ACHN (cell line): Measurements from ENCODE around the gene HPS1.
A peak's percentile ranks its signal among the peaks of the same experiment; 100 is the strongest.

ENCODE experiments used
- DNase-seq: peaks from one replicate; pipeline ENCODE4 v3.0.0-alpha.2; 2015
- in situ Hi-C: cut with HindIII; loops from 2 replicates; pipeline ENCODE4 v1.10.0; 2017; ENCODE audit warnings: low sequenced_read_pairs, low pct_ligation_motif_present, low pct_unique_long_range_greater_than_20kb

The HPS1 gene

DNA sequence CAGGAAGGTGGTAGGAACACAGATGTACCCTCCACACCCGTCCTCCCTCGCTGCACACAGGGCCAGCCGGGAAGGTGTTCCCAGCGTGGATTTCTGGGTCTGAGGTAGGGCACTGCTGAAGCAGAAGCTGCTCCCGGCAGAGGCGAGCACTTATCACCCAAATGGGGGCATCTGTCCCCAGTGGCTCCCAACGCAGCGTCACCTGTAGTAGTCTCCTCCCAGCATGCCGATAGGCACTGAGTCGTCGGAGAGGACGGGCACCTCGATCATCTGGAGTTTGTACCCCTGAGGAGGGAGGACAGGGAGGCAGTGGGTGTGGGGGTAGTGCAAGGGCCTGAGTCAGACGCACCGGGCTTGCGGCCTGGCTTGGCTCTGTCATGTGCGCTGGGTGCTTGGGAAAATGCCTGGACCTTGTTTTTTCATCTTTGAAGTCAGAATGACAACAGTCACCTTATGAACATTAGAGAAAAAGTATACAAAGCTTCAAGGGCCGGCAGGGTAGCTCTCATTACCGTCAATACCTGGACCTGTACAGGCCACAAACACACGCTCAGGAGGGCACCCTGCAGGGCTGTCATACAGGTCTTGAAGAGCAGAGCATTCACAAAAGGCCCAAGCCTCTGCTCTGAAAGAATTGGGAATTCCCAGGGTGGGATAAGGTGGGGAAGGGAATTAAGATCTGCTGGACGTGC, 28.6 kb downstream of the HPS1 start:
- DNase-seq = no peak
- in situ Hi-C loops = no loop called here

DNA sequence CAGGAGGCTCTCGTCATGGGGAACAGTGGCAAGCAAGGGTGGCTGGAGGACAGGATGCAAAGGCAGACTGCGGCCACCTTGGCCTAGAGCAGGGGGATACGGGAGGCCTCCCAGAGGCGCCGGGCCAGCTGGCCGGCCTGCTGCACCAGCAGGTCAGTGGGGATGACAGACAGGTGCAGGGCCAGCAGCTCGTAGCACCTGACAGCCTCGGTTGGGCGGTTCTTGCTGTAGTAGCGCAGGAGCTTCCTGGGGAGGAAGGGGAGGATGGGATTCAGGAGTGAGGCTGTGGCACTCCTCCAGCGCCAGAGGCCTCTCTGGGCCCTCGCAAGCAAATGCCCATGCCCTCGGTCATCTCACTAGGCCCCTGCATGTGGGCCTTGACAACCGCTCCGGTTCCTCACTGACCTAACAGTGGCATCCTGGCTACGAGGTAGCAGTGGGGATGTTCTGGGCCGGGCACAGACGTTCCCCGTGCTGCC, 29.2 kb downstream of the HPS1 start:
- in situ Hi-C loops = no loop called here
- no peak for DNase-seq

DNA sequence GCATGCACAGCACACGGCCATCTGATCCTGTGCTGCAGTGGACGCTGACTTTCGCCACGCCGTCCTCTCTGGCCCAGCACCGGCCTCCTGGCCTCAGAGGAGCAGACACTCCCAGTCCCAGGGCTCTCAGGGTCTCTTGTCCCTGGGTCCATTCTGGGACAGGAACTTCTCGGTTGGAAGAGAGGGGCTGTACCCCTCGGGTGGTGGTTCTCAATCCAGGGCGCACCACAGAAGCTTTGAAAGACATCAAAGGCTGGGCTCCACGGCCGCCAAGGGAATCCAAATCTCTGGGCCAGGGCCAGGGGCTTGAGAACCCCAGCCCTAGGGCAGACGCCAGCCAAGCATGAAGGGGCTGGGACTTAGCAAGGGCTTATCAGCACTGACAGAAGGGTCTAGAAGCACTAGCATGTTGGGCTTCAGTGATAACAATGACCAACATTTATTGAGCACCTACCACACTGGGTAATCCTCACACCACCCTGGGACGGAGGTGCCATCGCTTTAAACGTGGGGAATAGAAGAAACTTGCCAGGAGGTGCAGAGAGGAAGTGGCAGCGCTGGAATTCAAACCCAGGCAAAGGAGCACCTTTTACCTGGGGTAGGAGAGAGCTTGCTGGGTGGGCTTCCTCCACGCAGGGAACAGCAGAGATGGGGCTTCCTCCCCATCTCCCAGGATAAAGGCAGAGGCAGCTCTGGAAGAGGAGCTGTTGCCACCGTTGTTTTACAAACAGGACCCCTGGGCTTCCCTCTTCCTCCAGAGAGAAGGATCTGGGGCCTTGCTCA, 29.9 kb downstream of the HPS1 start:
- in situ Hi-C loops = no loop called here
- no peak for DNase-seq

DNA sequence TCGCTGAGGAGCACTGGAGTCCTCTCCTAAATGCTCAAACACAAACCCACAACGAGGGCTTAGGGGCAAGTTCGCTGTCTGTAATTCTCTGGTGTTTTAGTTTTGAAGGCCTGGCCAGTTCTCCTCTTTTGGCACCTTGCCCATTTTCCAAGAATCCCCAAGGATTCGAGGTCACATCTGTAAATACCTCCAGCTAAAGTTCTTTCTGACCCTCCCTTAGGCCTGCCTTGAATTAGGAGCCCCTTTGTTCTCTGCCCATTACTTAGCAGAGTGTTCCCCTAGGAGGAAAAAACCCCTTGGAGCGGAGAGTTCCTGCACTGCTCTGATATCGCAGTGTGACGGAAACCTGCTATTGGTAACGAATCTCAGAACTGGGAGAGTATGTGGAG, 31.0 kb downstream of the HPS1 start:
- DNase-seq = peak; percentile 12
- in situ Hi-C loops = no loop called here

DNA sequence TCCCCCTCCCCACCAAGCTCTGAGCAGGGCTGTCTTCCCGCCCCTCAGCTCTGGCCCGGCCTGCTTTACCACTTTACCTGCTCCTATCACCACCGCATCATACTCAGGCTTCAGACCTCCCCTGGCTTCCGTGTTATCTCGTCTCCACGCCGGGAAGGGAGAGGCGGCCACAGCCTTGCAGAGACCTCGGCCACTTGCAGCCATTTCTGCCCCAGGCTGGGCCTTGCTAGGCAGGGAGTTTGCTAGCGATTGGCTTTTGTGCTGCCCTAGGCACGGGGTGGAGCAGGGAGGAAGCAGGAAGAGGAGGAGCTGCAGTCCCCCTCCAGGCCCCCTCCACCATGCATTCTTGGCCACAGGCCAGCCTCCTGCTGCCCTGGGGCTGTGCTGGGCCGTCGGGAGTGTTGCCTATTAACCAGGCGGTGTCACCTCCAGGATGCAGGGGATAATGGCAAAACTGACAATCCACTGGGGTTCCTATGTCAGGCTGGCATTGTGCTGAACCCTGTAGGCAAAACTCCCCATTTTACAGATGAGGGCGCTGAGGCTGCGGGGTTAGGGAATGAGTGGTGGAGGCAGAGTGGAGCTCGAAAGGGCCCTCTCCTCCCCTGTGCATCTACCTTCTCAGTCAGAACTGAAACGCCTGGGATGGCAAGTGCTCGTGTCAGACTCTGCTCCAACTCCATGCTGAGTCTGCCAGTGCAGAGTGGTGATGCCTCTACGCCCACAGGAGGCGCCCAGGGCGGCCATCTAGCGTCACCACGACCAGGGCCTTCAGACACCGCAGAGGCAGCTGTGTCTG, 31.6 kb downstream of the HPS1 start, which contains the start of gene PYROXD2:
Gene PYROXD2, minus strand, starts transcription at position 251 of the 799 bp plus-strand sequence. Its CDS starts 47 bp downstream, at position 204.
- peak; percentile 96 for DNase-seq
- in situ Hi-C loops = no loop called here

DNA sequence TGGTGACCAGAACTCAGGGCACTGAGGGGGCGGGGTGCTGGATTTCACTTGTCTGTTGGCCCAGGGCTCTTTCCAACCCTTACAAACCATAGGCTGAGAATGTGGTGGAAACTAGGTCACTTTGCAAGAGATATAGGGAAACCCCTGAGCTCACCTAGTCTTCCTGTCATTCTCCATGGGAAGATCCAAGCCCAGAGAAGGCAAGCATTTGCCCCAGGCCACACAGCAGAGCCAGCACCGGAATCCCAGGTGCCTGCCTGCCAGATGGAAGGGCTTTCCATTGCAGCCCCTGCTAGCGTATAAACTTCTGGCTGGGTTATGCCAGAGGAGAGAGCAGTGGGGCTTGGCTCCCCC, 32.2 kb downstream of the HPS1 start:
- in situ Hi-C loops = no loop called here
- DNase-seq = no peak

DNA sequence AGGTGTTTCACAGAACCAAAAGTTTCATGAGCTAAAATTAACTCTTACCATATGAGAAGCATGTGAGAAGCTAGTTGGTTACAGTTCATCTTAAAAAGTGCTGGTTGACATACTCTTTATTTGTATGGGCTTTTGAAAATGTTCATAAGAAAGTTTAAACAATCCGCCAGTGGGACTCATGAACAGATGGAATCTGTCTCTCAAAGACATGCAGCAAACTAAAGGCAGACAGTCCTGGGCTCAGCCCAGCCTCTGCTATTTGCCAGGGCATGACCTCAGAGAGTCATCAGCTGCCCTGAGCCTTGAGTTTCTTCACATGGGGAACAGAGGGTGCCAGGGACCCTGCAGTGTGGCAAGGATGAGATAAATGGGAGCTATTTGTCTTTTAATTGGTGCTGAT, 35.0 kb downstream of the HPS1 start:
- in situ Hi-C loops = no loop called here
- DNase-seq = no peak

DNA sequence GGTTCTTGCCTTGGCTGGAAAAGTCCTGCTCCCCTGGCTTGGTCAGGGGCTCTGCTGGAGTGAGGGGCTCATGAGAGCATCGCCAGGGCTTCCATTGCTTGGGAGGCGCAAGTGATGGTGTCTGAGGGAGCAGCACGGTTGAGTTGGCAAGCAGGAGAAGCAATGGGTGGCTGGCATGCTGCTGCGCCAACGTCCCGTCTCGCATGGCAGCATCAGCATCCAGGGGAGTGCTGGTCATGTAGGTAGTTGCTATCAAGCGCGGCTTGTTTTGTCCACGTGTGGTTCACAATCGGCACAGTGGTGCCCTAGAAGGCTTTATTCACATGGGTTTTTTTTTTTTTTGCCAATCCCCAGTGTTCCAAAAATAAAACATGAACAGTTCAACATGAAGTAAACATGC, 35.6 kb downstream of the HPS1 start:
- in situ Hi-C loops = no loop called here
- no peak for DNase-seq

DNA sequence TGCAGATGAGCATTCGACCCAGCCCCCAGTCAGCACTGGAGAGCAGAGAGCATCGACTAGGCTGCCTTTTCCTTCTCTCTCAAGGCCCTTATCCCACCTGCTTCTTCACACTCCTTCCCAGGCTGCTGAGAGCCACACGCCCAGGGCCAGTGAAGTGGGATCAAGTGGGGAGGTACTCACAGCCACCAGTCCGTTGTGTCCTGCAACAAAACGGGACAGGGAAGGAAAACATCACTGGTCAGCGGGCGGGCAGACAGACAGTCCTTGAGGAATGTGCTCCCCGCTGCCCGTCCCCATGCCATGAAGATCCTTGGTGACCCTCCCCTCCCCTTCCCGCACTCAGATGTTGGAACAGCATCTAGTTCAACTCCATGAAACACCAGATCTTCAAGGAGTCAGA, 36.0 kb downstream of the HPS1 start:
- in situ Hi-C loops = no loop called here
- DNase-seq = no peak

DNA sequence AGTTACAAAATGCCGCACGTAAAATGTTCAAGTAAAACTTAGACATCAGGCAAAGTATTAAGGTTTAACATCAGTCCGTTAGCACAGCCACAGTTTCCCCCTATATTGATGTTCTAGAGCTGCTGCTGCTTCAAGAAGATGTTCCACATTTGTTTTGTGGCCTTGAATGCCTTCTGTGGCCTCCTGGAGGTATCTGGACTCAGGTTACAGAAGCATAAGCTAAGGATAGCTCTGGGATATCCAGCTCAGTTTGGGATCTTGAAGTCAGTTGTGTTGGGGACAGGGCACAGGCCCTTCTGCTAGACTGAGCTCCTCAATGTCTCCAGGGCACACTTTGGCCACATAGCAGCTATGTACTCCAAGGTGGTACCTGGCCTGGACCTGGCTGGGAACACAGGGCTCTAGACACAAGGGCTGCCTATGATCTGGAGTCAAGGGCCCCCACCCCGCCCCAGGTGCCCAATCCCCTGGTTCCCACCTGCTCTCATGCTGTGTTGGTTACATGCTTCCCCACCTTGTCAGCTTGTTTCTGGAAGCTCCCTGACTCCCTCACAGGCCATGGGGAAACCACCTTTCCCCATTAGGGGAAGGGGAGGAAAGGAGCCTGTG, 36.5 kb downstream of the HPS1 start:
- DNase-seq = no peak
- in situ Hi-C loops = no loop called here

DNA sequence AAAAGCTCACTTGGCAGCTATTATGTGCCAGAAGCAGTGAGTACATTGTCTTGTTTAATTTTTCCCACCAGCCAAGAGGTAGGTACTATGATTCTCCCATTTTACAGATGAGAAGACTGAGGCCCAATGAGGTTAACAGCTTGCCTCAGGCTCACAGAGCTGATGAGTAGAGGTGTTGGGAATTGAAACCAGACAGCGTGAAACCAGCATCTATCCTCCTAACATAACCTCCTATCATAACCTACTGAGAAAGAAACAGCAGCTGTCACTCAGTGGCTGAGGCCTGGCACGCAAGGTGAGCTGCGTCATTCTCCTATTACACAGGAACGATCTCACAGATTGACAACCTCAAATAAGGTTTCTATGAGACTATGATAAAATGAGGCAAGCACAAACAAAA, 37.9 kb downstream of the HPS1 start:
- in situ Hi-C loops = no loop called here
- DNase-seq = no peak

DNA sequence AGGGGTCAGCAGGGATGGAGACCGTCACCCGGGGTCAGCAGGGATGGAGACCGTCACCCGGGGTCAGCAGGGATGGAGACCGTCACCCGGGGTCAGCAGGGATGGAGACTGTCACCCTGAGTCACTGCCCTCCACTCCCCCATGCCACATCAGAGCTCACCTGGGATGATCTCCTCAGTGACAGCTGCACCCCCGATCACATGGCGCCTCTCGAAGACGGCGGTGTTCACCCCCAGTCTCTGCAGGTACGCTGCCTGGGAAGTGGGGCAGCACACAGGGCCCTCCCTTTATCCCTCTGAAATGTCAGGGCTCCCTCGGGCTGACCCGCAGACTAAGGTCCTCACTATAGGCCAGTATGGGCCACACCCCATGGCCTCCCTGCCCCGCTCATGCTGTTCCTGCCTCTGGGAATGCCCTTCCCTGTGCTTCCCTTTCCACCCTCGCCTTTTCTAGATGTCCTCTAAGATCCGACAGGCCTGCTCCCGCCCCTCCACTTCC, 38.9 kb downstream of the HPS1 start:
- no peak for DNase-seq
- in situ Hi-C loops = no loop called here

DNA sequence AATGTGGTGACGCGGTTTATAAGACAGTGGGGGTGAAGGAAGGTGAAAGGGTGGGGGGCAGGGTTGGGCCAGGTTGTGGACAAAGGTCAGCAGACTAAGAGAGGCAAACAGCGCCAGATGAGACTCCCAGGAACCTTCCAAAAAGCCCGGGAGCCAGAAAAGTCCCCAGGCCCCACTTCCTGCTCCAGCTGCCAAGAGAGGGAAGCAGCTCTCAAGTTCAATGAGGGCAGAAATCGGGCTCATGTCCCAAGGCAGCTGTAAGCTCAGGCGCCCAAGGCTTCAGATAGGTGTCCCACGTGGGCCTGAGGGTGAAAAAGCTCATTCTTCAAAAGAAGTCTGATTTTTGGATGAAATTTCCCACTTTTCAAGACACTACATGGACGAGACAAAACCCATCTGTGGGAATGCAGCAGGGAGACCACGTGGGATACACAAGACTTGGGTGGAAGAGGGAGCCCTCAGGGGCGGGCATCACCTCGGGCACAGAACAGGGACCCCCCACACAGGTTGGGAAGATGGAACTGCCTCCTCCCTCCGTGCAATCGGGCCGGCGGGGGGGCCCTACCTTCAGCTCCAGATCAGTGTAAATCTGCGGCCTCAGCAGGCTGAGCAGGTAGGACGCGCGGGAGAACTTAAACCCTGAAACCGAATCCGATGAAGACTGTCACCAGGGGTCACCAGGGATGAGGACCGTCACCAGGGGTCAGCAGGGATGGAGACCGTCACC, 39.6 kb downstream of the HPS1 start:
- in situ Hi-C loops = no loop called here
- no peak for DNase-seq

DNA sequence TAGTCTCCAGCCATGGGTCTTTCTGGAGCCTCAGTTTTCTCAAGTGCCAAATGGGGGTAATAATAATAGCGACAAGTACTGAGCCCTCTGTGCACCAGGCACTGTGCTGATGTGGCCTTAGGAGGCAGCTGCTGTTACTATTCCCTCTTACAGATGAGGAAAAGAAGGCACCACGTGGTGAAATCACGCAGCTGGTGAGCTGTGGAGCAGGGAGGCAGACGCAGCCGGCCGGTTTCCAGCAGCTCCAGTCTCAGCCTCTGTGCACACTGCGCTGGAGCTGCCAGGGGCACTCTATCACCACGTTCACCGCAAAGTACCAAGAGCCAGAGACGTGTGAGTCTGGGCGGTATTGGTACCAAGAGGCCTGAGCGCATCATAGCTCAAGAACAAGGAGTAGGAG, 41.3 kb downstream of the HPS1 start:
- in situ Hi-C loops = no loop called here
- no peak for DNase-seq

DNA sequence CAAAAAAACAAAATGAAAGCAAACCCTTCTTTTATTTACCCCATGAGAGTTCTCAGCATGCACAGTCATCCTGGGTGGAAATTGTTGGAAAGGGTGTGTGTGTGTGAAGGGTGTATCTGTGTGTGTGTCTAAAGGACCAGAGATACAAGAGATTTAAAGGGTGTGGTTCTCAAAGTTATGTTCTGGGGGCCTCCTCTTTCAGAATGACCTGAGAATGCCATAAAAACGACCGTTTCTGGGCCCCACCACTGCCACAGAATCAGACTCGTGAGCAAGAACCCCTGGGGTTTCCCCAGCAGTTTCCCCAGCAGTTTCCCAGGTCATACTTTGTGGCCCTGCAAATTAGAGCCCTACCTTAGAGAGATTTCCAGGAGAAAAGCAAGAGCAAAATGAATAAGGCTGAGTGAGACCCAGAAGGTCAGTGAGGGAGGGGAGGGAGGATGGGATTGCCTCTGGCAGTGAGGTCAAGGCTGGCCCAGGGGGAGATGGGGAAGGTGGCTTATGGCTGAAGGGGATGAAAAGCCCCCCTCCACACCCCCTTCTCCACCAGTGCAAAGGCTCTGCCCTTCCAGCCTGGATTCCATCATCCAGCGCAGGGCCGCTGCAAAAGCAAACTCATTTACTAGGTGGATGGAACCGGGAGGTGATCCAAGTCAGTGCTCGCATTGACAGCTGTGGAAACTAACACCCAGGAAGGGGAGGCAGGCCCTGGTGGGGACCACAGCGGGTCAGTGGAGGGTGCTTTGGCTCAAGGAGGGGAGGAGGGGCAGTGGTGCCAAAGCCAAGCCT, 42.0 kb downstream of the HPS1 start:
- DNase-seq = no peak
- in situ Hi-C loops = no loop called here

DNA sequence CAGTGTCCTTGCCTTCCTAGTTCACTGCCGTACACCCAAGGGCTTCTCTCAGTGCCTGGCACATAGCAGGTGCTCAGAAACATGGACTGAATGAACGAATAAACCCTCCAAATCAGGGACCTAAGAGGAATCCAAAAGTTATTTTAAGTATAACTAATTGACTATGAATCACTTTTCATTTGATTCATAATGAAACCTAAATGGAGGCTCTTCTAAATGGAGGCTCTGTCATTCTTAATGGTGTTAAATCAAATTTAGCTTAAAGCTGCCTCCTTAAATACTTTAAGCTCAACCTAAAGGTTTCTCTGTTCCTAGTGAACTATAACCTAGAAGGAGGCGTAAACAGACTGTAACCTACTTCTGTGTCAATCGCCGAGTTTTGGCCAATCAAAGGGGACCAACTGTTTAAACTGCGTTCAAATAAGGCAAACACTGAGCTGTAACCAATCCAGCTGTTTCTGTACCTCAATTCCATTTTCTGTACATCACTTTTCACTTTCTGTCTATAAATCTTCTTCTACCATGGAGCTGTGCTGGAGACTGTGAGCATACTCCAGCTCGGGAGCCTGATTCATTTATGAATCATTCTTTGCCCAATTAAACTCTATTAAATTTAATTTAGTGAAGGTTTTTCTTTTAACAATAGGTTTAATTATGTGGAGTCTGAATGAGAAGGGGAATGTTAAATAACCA, 42.8 kb downstream of the HPS1 start:
- DNase-seq = no peak
- in situ Hi-C loops = no loop called here
